Gastrocnemius medialis (tissue), 4 donors: ENCODE results near the gene PIGQ. TPM values are rescaled to one million over a fixed set of nuclear protein-coding genes. Genes with fewer than 3 reads are reported as not detected.

Experiments used
- ATAC-seq, 2 donors: fragments of 150-250 bp; one replicate each; pipeline ENCODE4 v1.9.1; 2016
- DNase-seq, 2 donors: peaks; one replicate each; pipeline ENCODE4 v3.0.0-alpha.2; 2019
- H3K27ac ChIP-seq, 4 donors: fragments of 200-600 bp; sonication (generic); 1 replicate in 1 of 4; 2 replicates in 3 of 4; pipeline ENCODE4 v1.5.1; 2016 to 2018; ENCODE audit warnings: mild to moderate bottlenecking in 2 of 4, moderate library complexity in 1 of 4
- H3K27me3 ChIP-seq, 3 donors: fragments of 200-600 bp; sonication (generic) in 2 of 3; 1 replicate in 1 of 3; 2 replicates in 2 of 3; pipeline versions ENCODE4 v1.5.1 to v1.6.0; 2016 to 2019; ENCODE audit warnings: mild to moderate bottlenecking in 1 of 3, moderate library complexity in 1 of 3
- H3K36me3 ChIP-seq, 2 donors: fragments of 200-600 bp; sonication (generic) in 1 of 2; one replicate each; pipeline ENCODE4 v1.5.1; 2017 to 2018
- H3K4me1 ChIP-seq, 2 donors: fragments of 200-600 bp; sonication (generic) in 1 of 2; one replicate each; pipeline ENCODE4 v1.5.1; 2016 to 2017; ENCODE audit warnings: mild to moderate bottlenecking in 2 of 2
- H3K4me3 ChIP-seq, 4 donors: fragments of 200-600 bp; sonication (generic) in 3 of 4; 1 replicate in 1 of 4; 2 replicates in 3 of 4; pipeline ENCODE4 v1.5.1; 2016 to 2019; ENCODE audit warnings: mild to moderate bottlenecking in 2 of 4
- H3K9me3 ChIP-seq, 3 donors: fragments of 200-600 bp; sonication (generic) in 2 of 3; 1 replicate in 1 of 3; 2 replicates in 2 of 3; pipeline ENCODE4 v1.5.1; 2016 to 2019
- CTCF ChIP-seq, 5 experiments: fragments of 450-650 bp in 3 of 5; fragments of 200-600 bp in 2 of 5; sonication (generic) in 2 of 5; IDR thresholded peaks in 4 of 5; conservative IDR thresholded peaks in 1 of 5; 1 replicate in 4 of 5; 2 replicates in 1 of 5; pipeline ENCODE4 v1.5.1; 2016 to 2019; ENCODE audit warnings: antibody characterized with exemption in 5 of 5, mild to moderate bottlenecking in 3 of 5, moderate library complexity in 3 of 5
- POLR2A ChIP-seq, 2 donors: fragments of 450-650 bp; IDR thresholded peaks; one replicate each; pipeline ENCODE4 v1.6.1; 2017; ENCODE audit warnings: antibody characterized with exemption in 2 of 2, mild to moderate bottlenecking in 2 of 2, moderate library complexity in 2 of 2
- in situ Hi-C, 4 donors: fragments of 200-750 bp; cut with MboI; loops; one replicate each; pipeline versions ENCODE4 v1.15.0 to v1.8.0; 2017; ENCODE audit warnings: low sequenced_read_pairs in 4 of 4
- intact Hi-C: fragments of 100-400 bp; cut with DNase I; formaldehyde crosslinking; loops from one replicate; pipeline ENCODE4 v1.15.1; 2023; ENCODE audit warnings: low total_unique reads
- microRNA-seq, 2 donors: library from miRNA; unstranded; fragments of <30 nt; microRNA quantifications; one replicate each; pipeline ENCODE4, GENCODE V29; 2016; ENCODE audit warnings: borderline replicate concordance in 2 of 2
- total RNA-seq, 4 donors: library from RNA; depleted of rRNA; stranded (reverse); fragments of >200 nt; gene quantifications; one replicate each; pipeline versions ENCODE4 v1.1.0 to v1.2.3, GENCODE V29; 2016

PIGQ gene
- total RNA-seq, 4 donors from 2014 or later, result 22.2 to 47.3 (median 38.5) TPM

DNA sequence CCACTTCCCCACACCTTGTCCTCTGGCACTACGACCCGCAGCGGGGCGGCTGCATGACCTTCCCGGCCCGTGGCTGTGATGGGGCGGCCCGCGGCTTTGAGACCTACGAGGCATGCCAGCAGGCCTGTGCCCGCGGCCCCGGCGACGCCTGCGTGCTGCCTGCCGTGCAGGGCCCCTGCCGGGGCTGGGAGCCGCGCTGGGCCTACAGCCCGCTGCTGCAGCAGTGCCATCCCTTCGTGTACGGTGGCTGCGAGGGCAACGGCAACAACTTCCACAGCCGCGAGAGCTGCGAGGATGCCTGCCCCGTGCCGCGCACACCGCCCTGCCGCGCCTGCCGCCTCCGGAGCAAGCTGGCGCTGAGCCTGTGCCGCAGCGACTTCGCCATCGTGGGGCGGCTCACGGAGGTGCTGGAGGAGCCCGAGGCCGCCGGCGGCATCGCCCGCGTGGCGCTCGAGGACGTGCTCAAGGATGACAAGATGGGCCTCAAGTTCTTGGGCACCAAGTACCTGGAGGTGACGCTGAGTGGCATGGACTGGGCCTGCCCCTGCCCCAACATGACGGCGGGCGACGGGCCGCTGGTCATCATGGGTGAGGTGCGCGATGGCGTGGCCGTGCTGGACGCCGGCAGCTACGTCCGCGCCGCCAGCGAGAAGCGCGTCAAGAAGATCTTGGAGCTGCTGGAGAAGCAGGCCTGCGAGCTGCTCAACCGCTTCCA, 63.7 kb downstream of the PIGQ start:
- Histone ChIP-seq H3K27me3 (no peaks in the 10 kb centered on the region), H3K36me3 (peaks cover 0 to 8% of the 10 kb centered on the region in 2 donors), H3K4me1 (peaks cover 23 to 28% of the 10 kb centered on the region in 2 donors), H3K9me3 (no peaks in the 10 kb centered on the region), H3K4me3 (no peak overlapping the region), H3K27ac (no peak overlapping the region)
- DNase-seq (no peak), ATAC-seq (no peak)
- in situ Hi-C loops (no loop called here), intact Hi-C loops (no loop called here)
- TF ChIP-seq POLR2A (IDR thresholded peaks at IDR 0.05) (no peak), CTCF (IDR thresholded peaks at IDR 0.05 in 4 of 5, conservative IDR thresholded peaks at IDR 0.05 in 1 of 5) (no peak)

Small RNA genes within 50 kb of the gene (microRNA-seq; reads per million reads assigned to microRNA genes)
- gene MIR3176 (0.85 to 1.2 reads per million in 2 donors), gene MIR5587 (0 reads per million in 2 donors)

Other genes with a start within 250 kb of the PIGQ start
- gene AXIN1, start 217.2 kb upstream of the PIGQ start, total RNA-seq, result 10 to 100 TPM; 27.1 to 41.9 (median 32.7) TPM
- gene MRPL28, start 199.4 kb upstream of the PIGQ start, total RNA-seq, result 100 to 1,000 TPM in 1 of 4 donors, 10 to 100 TPM in 3; 72.8 to 122 (median 87.4) TPM
- 10 to 100 TPM; 31.5 to 63.3 (median 50.8) TPM for gene PGAP6, start 188.0 kb upstream of the PIGQ start, total RNA-seq
- gene NME4, start 172.8 kb upstream of the PIGQ start, total RNA-seq, result 10 to 100 TPM; 11.6 to 19.3 (median 16.3) TPM
- 10 to 100 TPM; 17.0 to 23.3 (median 18.8) TPM for gene DECR2, start 168.1 kb upstream of the PIGQ start, total RNA-seq
- gene RAB11FIP3, start 144.3 kb upstream of the PIGQ start, total RNA-seq, result 10 to 100 TPM; 27.0 to 50.1 (median 34.8) TPM
- gene CAPN15, start 42.3 kb upstream of the PIGQ start, total RNA-seq, result 10 to 100 TPM; 22.3 to 37.8 (median 27.4) TPM
- not detected for gene PRR35, start 9.6 kb upstream of the PIGQ start, total RNA-seq
- under 1 TPM; 0.42 to 0.56 (median 0.48) TPM for gene NHLRC4, start 3.0 kb upstream of the PIGQ start, total RNA-seq
- 10 to 100 TPM; 15.6 to 29.3 (median 21.4) TPM for gene RAB40C, start 20.1 kb downstream of the PIGQ start, total RNA-seq
- gene WFIKKN1, start 61.0 kb downstream of the PIGQ start, total RNA-seq, result 1 to 10 TPM in 3 of 4 donors, under 1 TPM in 1; 0.12 to 3.2 (median 1.3) TPM
- 100 to 1,000 TPM; 114 to 212 (median 141) TPM for gene METTL26, start 66.3 kb downstream of the PIGQ start, total RNA-seq
- gene MCRIP2, start 71.9 kb downstream of the PIGQ start, total RNA-seq, result 100 to 1,000 TPM in 3 of 4 donors, 10 to 100 TPM in 1; 59.6 to 155 (median 114) TPM
- 1 to 10 TPM; 2.9 to 9.8 (median 6.5) TPM for gene WDR90, start 79.4 kb downstream of the PIGQ start, total RNA-seq
- gene RHOT2, start 98.2 kb downstream of the PIGQ start, total RNA-seq, result 10 to 100 TPM; 20.9 to 41.6 (median 27.3) TPM
- under 1 TPM in 1 of 4 donors, not detected in 3; 0.31 TPM for gene RHBDL1, start 105.7 kb downstream of the PIGQ start, total RNA-seq
- gene STUB1, start 110.4 kb downstream of the PIGQ start, total RNA-seq, result 100 to 1,000 TPM; 144 to 229 (median 204) TPM
- 10 to 100 TPM; 22.8 to 81.8 (median 41.0) TPM for gene JMJD8, start 114.4 kb downstream of the PIGQ start, total RNA-seq
- gene WDR24, start 120.4 kb downstream of the PIGQ start, total RNA-seq, result 10 to 100 TPM; 11.0 to 19.5 (median 16.8) TPM
- gene FBXL16, start 135.8 kb downstream of the PIGQ start, total RNA-seq, result not detected
- gene METRN, start 145.2 kb downstream of the PIGQ start, total RNA-seq, result 10 to 100 TPM; 24.4 to 42.1 (median 33.3) TPM
- 10 to 100 TPM; 20.9 to 84.0 (median 38.7) TPM for gene ANTKMT, start 151.2 kb downstream of the PIGQ start, total RNA-seq
- not detected for gene CCDC78, start 156.5 kb downstream of the PIGQ start, total RNA-seq
- under 1 TPM in 2 of 4 donors, not detected in 2; 0.27 to 0.42 TPM for gene HAGHL, start 157.1 kb downstream of the PIGQ start, total RNA-seq
- gene CIAO3, start 171.0 kb downstream of the PIGQ start, total RNA-seq, result 10 to 100 TPM; 16.1 to 48.5 (median 21.6) TPM
- gene MSLN, start 190.8 kb downstream of the PIGQ start, total RNA-seq, result not detected
- 10 to 100 TPM in 2 of 4 donors, 1 to 10 TPM in 2; 7.8 to 23.8 (median 15.2) TPM for gene RPUSD1, start 218.4 kb downstream of the PIGQ start, total RNA-seq
- gene CHTF18, start 218.7 kb downstream of the PIGQ start, total RNA-seq, result 1 to 10 TPM in 2 of 4 donors, under 1 TPM in 2; 0.44 to 5.8 (median 3.1) TPM
- gene GNG13, start 230.8 kb downstream of the PIGQ start, total RNA-seq, result not detected